ENCODE data around the gene COL28A1. TPM values are rescaled to one million over a fixed set of nuclear protein-coding genes. Genes with fewer than 3 reads are reported as not detected.

Gene COL28A1
- polyA plus RNA-seq, 1 experiment: 0.04 TPM

- no peak for DNase-seq (ENCODE audit: low read depth)
- Histone ChIP-seq H3K36me3 (ENCODE audit: control insufficient read depth, insufficient read depth, low read length) (no peaks in the 10 kb centered on the region), H3K4me3 (ENCODE audit: low read depth, low read length) (no peak overlapping the region), H3K27me3 (ENCODE audit: control insufficient read depth, insufficient read depth, low read length) (no peaks in the 10 kb centered on the region)
- no peak for TF ChIP-seq CTCF (IDR thresholded peaks at IDR 0.05; ENCODE audit: insufficient read depth, low read depth, low read length)
- ChIA-PET CTCF (interaction anchor here (0.5 to 1.4 kb wide), 2 partner anchors 8 to 92 kb away, joined by 4 read pairs; no protein-coding TSS in a partner anchor), POLR2A (interaction anchor here (0.7 kb wide), 1 partner anchor 11 kb away, joined by 4 read pairs; no protein-coding TSS in a partner anchor)
Measured at GRCh38 chr7:7516662-7517061, 19.0 kb downstream of the COL28A1 start.

- CTCF ChIA-PET: interaction anchor here (0.5 to 1.4 kb wide), 2 partner anchors 8 to 91 kb away, joined by 4 read pairs; no protein-coding TSS in a partner anchor
- POLR2A ChIA-PET: no interaction called here
Measured at GRCh38 chr7:7516156-7516555, 19.5 kb downstream of the COL28A1 start.

GRCh38 chr7:7512861-7513597, 22.6 kb downstream of the COL28A1 start:
- POLR2A ChIA-PET: no interaction called here
- no peak for DNase-seq (ENCODE audit: low read depth)
- Histone ChIP-seq H3K4me3 (ENCODE audit: low read depth, low read length) (no peak overlapping the region), H3K36me3 (ENCODE audit: control insufficient read depth, insufficient read depth, low read length) (no peaks in the 10 kb centered on the region), H3K27me3 (ENCODE audit: control insufficient read depth, insufficient read depth, low read length) (no peaks in the 10 kb centered on the region)
- CTCF ChIA-PET: interaction anchor here (0.7 to 2.1 kb wide), 5 partner anchors 9 to 685 kb away, joined by 3 to 8 read pairs (median 3); no protein-coding TSS in a partner anchor
- TF ChIP-seq CTCF (IDR thresholded peaks at IDR 0.05; ENCODE audit: insufficient read depth, low read depth, low read length): no peak

More at GRCh38 chr7:7516156-7516555, 19.5 kb downstream of the COL28A1 start:
- no peak for DNase-seq (ENCODE audit: low read depth)
- TF ChIP-seq CTCF (IDR thresholded peaks at IDR 0.05; ENCODE audit: insufficient read depth, low read depth, low read length): no peak
- no peak overlapping the region for H3K4me3 ChIP-seq (ENCODE audit: low read depth, low read length)
- H3K36me3 ChIP-seq (ENCODE audit: control insufficient read depth, insufficient read depth, low read length): no peaks in the 10 kb centered on the region
- H3K27me3 ChIP-seq (ENCODE audit: control insufficient read depth, insufficient read depth, low read length): no peaks in the 10 kb centered on the region

- POLR2A ChIA-PET: no interaction called here
- no peaks in the 10 kb centered on the region for H3K27me3 ChIP-seq (ENCODE audit: control insufficient read depth, insufficient read depth, low read length)
- no peak for DNase-seq (ENCODE audit: low read depth)
- TF ChIP-seq CTCF (IDR thresholded peaks at IDR 0.05; ENCODE audit: insufficient read depth, low read depth, low read length): no peak
- no peak overlapping the region for H3K4me3 ChIP-seq (ENCODE audit: low read depth, low read length)
- CTCF ChIA-PET: no interaction called here
- no peaks in the 10 kb centered on the region for H3K36me3 ChIP-seq (ENCODE audit: control insufficient read depth, insufficient read depth, low read length)
Measured at GRCh38 chr7:7510794-7511193, 24.9 kb downstream of the COL28A1 start.

GRCh38 chr7:7505915-7506314, 29.8 kb downstream of the COL28A1 start:
- Histone ChIP-seq H3K4me3 (ENCODE audit: low read depth, low read length) (no peak overlapping the region), H3K27me3 (ENCODE audit: control insufficient read depth, insufficient read depth, low read length) (no peaks in the 10 kb centered on the region), H3K36me3 (ENCODE audit: control insufficient read depth, insufficient read depth, low read length) (no peaks in the 10 kb centered on the region)
- DNase-seq (ENCODE audit: low read depth): no peak
- POLR2A ChIA-PET: no interaction called here
- CTCF ChIA-PET: interaction anchor here (1.5 kb wide), 1 partner anchor 80 kb away, joined by 3 read pairs; no protein-coding TSS in a partner anchor
- no peak for TF ChIP-seq CTCF (IDR thresholded peaks at IDR 0.05; ENCODE audit: insufficient read depth, low read depth, low read length)

All from BJ (cell line).